H9 (cell line): ENCODE measurements around the gene FNDC8. TPM values are rescaled to one million over a fixed set of nuclear protein-coding genes. Genes with fewer than 3 reads are reported as not detected.

ENCODE experiments used
- DNase-seq: peaks from one replicate; pipeline ENCODE4 v3.0.0-alpha.2; 2017
- H2AFZ ChIP-seq: one replicate; pipeline ENCODE4 v1.6.1; 2013; ENCODE audit warnings: mild to moderate bottlenecking, low read length, control low read depth, moderate library complexity
- H2AK5ac ChIP-seq: 2 replicates; pipeline ENCODE4 v1.6.1; 2013; ENCODE audit warnings: low read length, control low read depth, mixed read lengths; ENCODE audit not compliant: insufficient read length
- H2BK120ac ChIP-seq: one replicate; pipeline ENCODE4 v1.6.1; 2013; ENCODE audit warnings: low read depth, mild to moderate bottlenecking, low read length, control low read depth, inconsistent platforms; ENCODE audit not compliant: poor library complexity, severe bottlenecking
- H2BK12ac ChIP-seq: 2 replicates; pipeline ENCODE4 v1.6.1; 2013; ENCODE audit warnings: low read length, control low read depth, mixed read lengths, low read depth; ENCODE audit not compliant: insufficient read length
- H2BK15ac ChIP-seq: 2 replicates; pipeline ENCODE4 v1.6.1; 2013; ENCODE audit warnings: low read depth, low read length, control low read depth
- H2BK20ac ChIP-seq: one replicate; pipeline ENCODE4 v1.6.1; 2013; ENCODE audit warnings: low read depth, mild to moderate bottlenecking, low read length, control low read depth, inconsistent platforms; ENCODE audit not compliant: poor library complexity, severe bottlenecking
- H2BK5ac ChIP-seq: 2 replicates; pipeline ENCODE4 v1.6.1; 2013; ENCODE audit warnings: low read length, control low read depth, mixed read lengths; ENCODE audit not compliant: insufficient read length
- H3K14ac ChIP-seq: 2 replicates; pipeline ENCODE4 v1.6.1; 2013; ENCODE audit warnings: low read length, control low read depth; ENCODE audit not compliant: insufficient read depth
- H3K18ac ChIP-seq: 2 replicates; pipeline ENCODE4 v1.6.1; 2013; ENCODE audit warnings: low read depth, mild to moderate bottlenecking, mixed read lengths, low read length, control low read depth; ENCODE audit not compliant: insufficient read length
- H3K23ac ChIP-seq: 2 replicates; pipeline ENCODE4 v1.6.1; 2013; ENCODE audit warnings: low read length, control low read depth, mixed read lengths, low read depth; ENCODE audit not compliant: insufficient read length
- H3K23me2 ChIP-seq: 2 replicates; pipeline ENCODE4 v1.6.1; 2013; ENCODE audit warnings: low read depth, mild to moderate bottlenecking, mixed read lengths, low read length, control low read depth; ENCODE audit not compliant: insufficient read length, poor library complexity, severe bottlenecking
- H3K27ac ChIP-seq: 2 replicates; pipeline ENCODE4 v1.5.1; 2013; ENCODE audit warnings: low read length, control low read depth, mixed read lengths, low read depth; ENCODE audit not compliant: insufficient read length
- H3K27me3 ChIP-seq: 2 replicates; pipeline ENCODE4 v1.6.1; 2013; ENCODE audit warnings: low read length, control low read depth, inconsistent platforms; ENCODE audit not compliant: insufficient read depth
- H3K4ac ChIP-seq: 2 replicates; pipeline ENCODE4 v1.6.1; 2013; ENCODE audit warnings: low read depth, mild to moderate bottlenecking, control low read depth, inconsistent platforms, low read length, moderate library complexity
- H3K4me1 ChIP-seq: 2 replicates; pipeline ENCODE4 v1.6.1; 2013; ENCODE audit warnings: low read length, control low read depth, inconsistent platforms; ENCODE audit not compliant: insufficient read depth
- H3K4me2 ChIP-seq: 2 replicates; pipeline ENCODE4 v1.6.1; 2013; ENCODE audit warnings: low read length, control low read depth, mixed read lengths; ENCODE audit not compliant: insufficient read length, insufficient read depth
- H3K56ac ChIP-seq: 2 replicates; pipeline ENCODE4 v1.6.1; 2013; ENCODE audit warnings: low read depth, mild to moderate bottlenecking, mixed read lengths, low read length, control low read depth; ENCODE audit not compliant: insufficient read length
- H3K79me1 ChIP-seq: 2 replicates; pipeline ENCODE4 v1.6.1; 2013; ENCODE audit warnings: low read depth, mild to moderate bottlenecking, moderate library complexity, low read length, control low read depth, inconsistent platforms; ENCODE audit not compliant: insufficient read depth, poor library complexity, severe bottlenecking
- H3K79me2 ChIP-seq: 2 replicates; pipeline ENCODE4 v1.6.1; 2013; ENCODE audit warnings: low read length, control low read depth, inconsistent platforms; ENCODE audit not compliant: insufficient read depth
- H3K9ac ChIP-seq: 2 replicates; pipeline ENCODE4 v1.6.1; 2013; ENCODE audit warnings: low read length, control low read depth, mixed read lengths; ENCODE audit not compliant: insufficient read length; ENCODE audit errors: extremely low read depth
- H3K9me3 ChIP-seq: one replicate; pipeline ENCODE4 v1.6.1; 2013; ENCODE audit warnings: low read depth, low read length, inconsistent platforms; ENCODE audit not compliant: control insufficient read depth
- H3T11ph ChIP-seq: one replicate; pipeline ENCODE4 v1.6.1; 2013; ENCODE audit warnings: mild to moderate bottlenecking, low read length, control low read depth, inconsistent platforms
- H4K20me1 ChIP-seq: one replicate; pipeline ENCODE4 v1.6.1; 2013; ENCODE audit not compliant: control insufficient read depth, insufficient read length, insufficient read depth
- H4K5ac ChIP-seq: 2 replicates; pipeline ENCODE4 v1.6.1; 2013; ENCODE audit warnings: low read depth, mild to moderate bottlenecking, mixed read lengths, low read length, control low read depth; ENCODE audit not compliant: insufficient read length
- H4K8ac ChIP-seq: replicated peaks from 2 replicates; pipeline ENCODE4 v1.6.1; 2013; ENCODE audit warnings: low read length, control low read depth, mixed read lengths, low read depth; ENCODE audit not compliant: insufficient read length
- H4K91ac ChIP-seq: 2 replicates; pipeline ENCODE4 v1.6.1; 2013; ENCODE audit warnings: low read depth, mild to moderate bottlenecking, moderate library complexity, mixed read lengths, low read length, control low read depth; ENCODE audit not compliant: insufficient read length
- H3K27ac Mint-ChIP-seq, 3 experiments: 2 replicates in 2 of 3; 3 replicates in 1 of 3; pipeline ENCODE4 v1.8.0; 2020 to 2021; ENCODE audit warnings: mixed read lengths in 3 of 3, mild to moderate bottlenecking in 1 of 3, moderate library complexity in 1 of 3
- H3K27me3 Mint-ChIP-seq: 2 replicates; pipeline ENCODE4 v1.8.0; 2021; ENCODE audit warnings: low read depth, mild to moderate bottlenecking, moderate library complexity, mixed read lengths
- H3K36me3 Mint-ChIP-seq, 3 experiments: 2 replicates in 2 of 3; 3 replicates in 1 of 3; pipeline ENCODE4 v1.8.0; 2020 to 2021; ENCODE audit warnings: low read depth in 3 of 3, mixed read lengths in 3 of 3; ENCODE audit not compliant: insufficient read depth in 1 of 3
- H3K4me1 Mint-ChIP-seq, 2 experiments: 2 replicates each; pipeline ENCODE4 v1.8.0; 2020; ENCODE audit warnings: mixed read lengths in 2 of 2
- H3K4me3 Mint-ChIP-seq, 2 experiments: 2 replicates in 1 of 2; 3 replicates in 1 of 2; pipeline ENCODE4 v1.8.0; 2020 to 2021; ENCODE audit warnings: mild to moderate bottlenecking in 2 of 2, mixed read lengths in 2 of 2, moderate library complexity in 1 of 2
- H3K9me3 Mint-ChIP-seq, 2 experiments: 2 replicates in 1 of 2; 3 replicates in 1 of 2; pipeline ENCODE4 v1.8.0; 2020; ENCODE audit warnings: mild to moderate bottlenecking in 2 of 2, mixed read lengths in 2 of 2, moderate library complexity in 1 of 2
- WGBS: extraction: QIAGEN DNeasy Blood & Tissue Kit; methylation state at CpG from one replicate; pipeline ENCODE4 v1.1.7; 2013; ENCODE audit warnings: missing lambda C conversion rate, low lambda C conversion rate, mixed read lengths; ENCODE audit not compliant: insufficient read length; ENCODE audit errors: extremely low coverage; 5-methylcytosine and 5-hydroxymethylcytosine counted together
- total RNA-seq: library from RNA; stranded (reverse); gene quantifications from 2 replicates; pipeline ENCODE4 v1.2.1, GENCODE V29; 2021
- TF ChIP-seq, protein P1 (sequence below): fragments of 200-600 bp; sonication (generic); conservative IDR thresholded peaks from 3 replicates; pipeline ENCODE4 v1.8.0; 2021; ENCODE audit warnings: antibody characterized with exemption, mild to moderate bottlenecking

The FNDC8 gene
- total RNA-seq, 1 experiment from 2014 or later, result not detected

DNA sequence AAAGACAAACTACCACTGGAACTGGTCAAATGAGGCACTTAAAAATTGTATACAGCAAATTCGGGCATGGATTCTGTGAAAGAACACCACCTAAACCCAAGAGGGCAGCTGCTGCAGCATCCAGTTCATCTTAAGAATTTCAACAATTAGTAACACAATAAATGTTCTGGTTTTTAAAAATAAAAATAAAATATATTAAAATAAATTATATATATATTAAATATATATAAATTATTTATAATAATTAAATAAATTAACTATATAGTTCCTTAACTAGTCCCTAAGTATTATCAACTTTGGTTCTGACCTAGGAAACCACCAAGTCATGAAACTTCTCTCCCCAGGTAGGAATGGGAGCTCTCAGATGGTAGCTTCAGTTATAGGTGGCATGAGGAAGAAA is 44.5 kb upstream of the FNDC8 start:
- Histone ChIP-seq H3K56ac (no peak overlapping the region), H3K27ac (no peak overlapping the region), H2AK5ac (no peak overlapping the region), H3T11ph (no peak overlapping the region), H3K27me3 (no peaks in the 10 kb centered on the region), H3K79me1 (peaks cover 2% of the 10 kb centered on the region), H3K9me3 (no peaks in the 10 kb centered on the region), H3K79me2 (0 out of 2 replicates have a peak, but pooled peaks cover 2% of the 10 kb centered on the region), H2AFZ (no peak overlapping the region), H3K9ac (no peak overlapping the region), H3K14ac (no peak overlapping the region), H3K18ac (no peak overlapping the region), H3K23ac (no peak overlapping the region), H2BK15ac (no peak overlapping the region), H2BK20ac (no peak overlapping the region), H2BK5ac (no peak overlapping the region), H4K20me1 (no peaks in the 10 kb centered on the region), H3K4ac (no peak overlapping the region), H4K5ac (no peak overlapping the region), H4K91ac (no peak overlapping the region), H3K4me2 (no peak overlapping the region), H3K23me2 (no peaks in the 10 kb centered on the region), H2BK12ac (no peak overlapping the region), H2BK120ac (no peak overlapping the region), H3K4me1 (peaks cover 7% of the 10 kb centered on the region; the same call in 1 of the 2 replicates), H4K8ac (no peak overlapping the region)
- TF ChIP-seq, protein P1, sequence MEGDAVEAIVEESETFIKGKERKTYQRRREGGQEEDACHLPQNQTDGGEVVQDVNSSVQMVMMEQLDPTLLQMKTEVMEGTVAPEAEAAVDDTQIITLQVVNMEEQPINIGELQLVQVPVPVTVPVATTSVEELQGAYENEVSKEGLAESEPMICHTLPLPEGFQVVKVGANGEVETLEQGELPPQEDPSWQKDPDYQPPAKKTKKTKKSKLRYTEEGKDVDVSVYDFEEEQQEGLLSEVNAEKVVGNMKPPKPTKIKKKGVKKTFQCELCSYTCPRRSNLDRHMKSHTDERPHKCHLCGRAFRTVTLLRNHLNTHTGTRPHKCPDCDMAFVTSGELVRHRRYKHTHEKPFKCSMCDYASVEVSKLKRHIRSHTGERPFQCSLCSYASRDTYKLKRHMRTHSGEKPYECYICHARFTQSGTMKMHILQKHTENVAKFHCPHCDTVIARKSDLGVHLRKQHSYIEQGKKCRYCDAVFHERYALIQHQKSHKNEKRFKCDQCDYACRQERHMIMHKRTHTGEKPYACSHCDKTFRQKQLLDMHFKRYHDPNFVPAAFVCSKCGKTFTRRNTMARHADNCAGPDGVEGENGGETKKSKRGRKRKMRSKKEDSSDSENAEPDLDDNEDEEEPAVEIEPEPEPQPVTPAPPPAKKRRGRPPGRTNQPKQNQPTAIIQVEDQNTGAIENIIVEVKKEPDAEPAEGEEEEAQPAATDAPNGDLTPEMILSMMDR, result no peak
- no CpG with 5 or more reads among the region's 1 CpG for WGBS
- H3K4me3 Mint-ChIP-seq, result no peak overlapping the region
- no peaks in the 10 kb centered on the region for H3K27me3 Mint-ChIP-seq
- H3K9me3 Mint-ChIP-seq, result no peaks in the 10 kb centered on the region
- H3K27ac Mint-ChIP-seq, result no peak overlapping the region
- peaks cover 21 to 22% of the 10 kb centered on the region in 2 experiments for H3K4me1 Mint-ChIP-seq
- no peak for DNase-seq
- H3K36me3 Mint-ChIP-seq, result no peaks in the 10 kb centered on the region
